GM19324 (cell line): Measurements from ENCODE around the gene CNNM1.

Source experiments
- ATAC-seq: cut with Tn5 transposase; IDR thresholded peaks from one replicate; pipeline ENCODE4 v1.9.1; 2021; ENCODE audit warnings: mild to moderate bottlenecking, moderate library complexity; ENCODE audit not compliant: unreplicated experiment, low FRiP score

The CNNM1 gene

DNA sequence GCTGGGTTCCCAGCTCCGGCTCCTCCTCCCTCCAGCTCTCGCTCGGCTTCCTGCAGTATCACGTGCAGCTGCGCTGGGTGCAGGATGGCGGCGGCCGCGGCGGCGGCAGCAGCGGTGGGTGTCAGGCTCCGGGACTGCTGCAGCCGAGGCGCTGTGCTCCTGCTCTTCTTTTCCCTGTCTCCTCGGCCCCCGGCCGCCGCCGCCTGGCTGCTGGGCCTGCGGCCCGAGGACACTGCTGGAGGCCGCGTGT lies at the start of gene CNNM1:
CNNM1 (plus strand) TSS at position 53 of the 250 bp plus-strand sequence; CDS start at position 85, 32 bp downstream.
- ATAC-seq, result no peak

GRCh38 chr10:99279626-99280111 lies 49.5 kb upstream of the CNNM1 start:
- no peak for ATAC-seq

DNA sequence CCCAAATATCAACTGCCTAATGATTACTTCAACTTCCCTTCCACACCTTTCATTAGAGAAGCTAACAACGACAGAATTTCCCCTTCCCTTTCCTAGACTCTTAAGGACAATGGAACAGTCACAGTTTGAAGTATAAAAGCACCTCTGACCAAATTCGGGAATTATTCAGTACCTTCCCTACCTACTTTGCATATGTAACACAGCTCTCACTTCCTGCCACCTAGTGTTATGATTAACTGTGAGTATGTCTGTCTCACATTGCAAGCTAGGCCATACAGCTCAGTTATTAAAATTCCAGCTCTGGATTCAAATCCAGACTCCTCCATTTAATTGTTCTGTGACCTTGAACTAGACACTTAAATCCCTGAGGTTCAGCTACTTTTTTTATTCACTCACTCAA lies 48.7 kb upstream of the CNNM1 start:
- ATAC-seq, result no peak

DNA sequence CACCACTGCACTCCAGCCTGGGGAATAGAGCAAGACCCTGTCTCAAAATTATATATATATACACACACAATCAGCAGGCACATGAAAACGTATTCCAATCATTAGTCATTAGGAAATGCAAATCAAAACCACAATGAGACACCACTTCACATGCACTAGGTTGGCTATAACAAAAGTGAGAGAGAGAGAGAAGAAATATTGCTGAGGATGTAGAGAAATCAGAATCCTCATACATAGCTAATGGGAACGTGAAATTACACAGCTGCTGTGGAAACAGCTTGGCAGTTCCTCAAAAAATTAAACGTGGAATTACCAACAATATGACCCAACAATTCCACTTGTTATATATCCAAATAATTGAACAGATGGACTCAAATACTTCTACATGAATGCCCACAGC lies 43.3 kb upstream of the CNNM1 start:
- ATAC-seq, result no peak

DNA sequence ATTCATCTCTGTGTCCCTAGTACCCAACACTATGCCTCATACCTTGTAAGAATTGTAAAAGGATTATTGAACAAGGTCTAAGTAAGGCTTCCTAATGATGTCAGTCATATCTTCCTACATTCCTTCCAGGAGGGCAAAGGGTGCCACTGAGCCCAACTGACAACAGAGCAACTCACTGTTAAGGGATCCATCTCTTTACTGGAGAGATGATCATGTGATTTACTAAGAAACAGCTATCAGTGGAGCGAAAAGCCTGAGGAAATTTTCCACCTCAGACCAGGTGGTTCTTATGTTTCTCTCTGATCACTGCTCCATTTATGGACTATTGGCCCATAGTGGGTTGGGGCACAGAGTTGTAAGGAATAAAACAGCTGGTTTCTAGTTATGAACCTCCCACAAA lies 38.9 kb upstream of the CNNM1 start:
- no peak for ATAC-seq

DNA sequence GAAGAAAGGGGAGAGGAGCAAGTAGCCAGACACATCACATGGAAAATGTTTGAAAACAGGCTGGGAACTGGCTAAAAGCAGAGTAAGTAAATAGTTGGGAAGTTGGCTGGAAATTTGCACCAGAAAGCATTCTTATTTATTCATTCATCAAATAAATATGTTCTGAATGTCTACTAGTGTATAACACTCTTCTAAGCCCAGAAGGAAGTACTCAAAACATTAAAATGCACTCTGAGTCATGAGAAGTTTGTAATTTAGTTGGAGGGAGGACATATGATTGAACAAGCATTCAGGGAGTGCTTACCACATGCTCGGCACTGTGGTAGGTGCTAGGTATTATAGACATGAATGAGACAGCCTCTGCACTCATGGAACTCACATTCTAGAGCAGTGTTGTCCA lies 37.0 kb upstream of the CNNM1 start:
- ATAC-seq, result no peak

DNA sequence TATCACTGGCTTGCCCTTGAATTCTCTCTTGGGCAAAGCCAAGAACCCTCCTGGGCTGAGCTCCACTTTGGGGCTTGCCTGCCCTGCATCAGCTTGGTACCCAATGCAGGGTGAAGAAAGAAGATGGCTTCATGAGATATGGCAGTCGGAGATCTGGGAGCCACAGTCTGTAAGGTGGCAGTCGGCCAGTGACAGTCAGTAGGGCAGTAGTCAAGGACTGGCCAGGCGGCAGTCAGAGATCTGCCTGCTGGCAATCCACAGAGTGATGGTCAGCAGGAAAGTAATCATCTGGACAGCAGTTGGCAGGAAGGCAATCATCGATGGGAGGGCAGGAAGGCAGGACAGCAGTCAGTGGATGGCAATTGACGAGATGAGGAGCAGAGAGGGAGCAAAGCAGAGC lies 32.6 kb upstream of the CNNM1 start:
- no peak for ATAC-seq

DNA sequence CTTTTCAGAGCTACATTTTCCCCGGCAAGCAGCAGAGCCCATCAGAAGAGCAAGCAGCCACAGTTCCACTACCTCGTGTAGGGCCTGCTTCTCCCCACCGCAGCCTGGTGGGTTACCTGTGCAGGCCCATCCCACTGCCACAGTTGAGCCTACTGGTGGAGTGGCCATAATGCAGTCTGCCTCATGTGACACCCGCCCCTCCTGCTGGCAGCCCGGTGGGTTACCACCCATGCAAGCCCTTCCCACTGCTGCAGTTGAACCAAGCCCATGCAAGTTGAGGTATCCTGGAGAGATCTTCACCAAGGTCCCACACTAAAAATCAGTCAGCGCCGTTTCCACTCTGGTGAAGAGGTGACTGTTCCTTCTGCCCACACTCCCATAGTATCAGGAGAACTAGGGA lies 32.1 kb upstream of the CNNM1 start:
- no peak for ATAC-seq

DNA sequence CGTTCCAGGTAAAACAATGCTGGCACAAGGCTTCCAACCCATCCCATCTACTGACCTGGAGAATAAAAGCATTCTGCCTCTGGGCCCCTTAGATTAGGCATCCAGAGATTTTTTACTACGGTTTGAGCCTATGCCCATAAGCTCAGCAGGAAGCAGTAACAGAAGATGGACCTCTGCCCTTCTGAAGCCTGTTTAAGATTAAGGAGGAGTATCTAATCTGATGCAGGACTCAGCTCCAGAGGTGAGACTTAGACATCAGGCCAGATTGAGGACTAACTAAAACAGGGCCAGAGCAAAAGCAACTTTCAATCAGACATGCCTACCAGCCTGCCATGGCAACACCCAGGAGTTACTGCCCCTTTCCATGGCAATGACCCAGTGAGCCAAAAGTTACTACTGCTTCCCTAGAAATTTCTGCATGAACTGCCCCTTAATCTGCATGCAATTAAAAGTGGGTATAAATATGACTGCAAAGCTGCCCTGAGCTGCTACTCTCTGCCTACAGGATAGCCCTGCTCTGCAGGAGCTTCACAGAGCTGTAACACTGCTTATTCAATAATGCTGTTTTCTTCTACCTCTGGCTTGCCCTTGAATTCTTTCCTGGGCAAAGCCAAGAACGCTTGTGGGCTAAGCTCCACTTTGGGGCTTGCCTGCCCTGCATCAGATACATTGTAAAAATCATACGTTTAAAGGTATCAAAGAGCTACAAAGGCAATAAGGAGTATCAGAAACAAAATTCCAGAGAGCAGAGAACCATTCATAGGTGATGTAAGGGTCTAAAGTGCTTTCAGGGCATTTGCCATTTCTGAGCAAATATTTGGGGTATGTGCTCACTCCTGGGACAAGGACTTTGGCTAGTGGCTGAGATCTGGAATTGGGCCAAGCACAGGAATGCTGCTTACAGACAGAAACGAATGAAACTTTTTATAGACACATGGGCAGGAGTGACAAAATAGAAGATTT lies 25.0 kb upstream of the CNNM1 start:
- no peak for ATAC-seq

- ATAC-seq, result no peak
Measured at GRCh38 chr10:99304862-99305229, 24.3 kb upstream of the CNNM1 start.

DNA sequence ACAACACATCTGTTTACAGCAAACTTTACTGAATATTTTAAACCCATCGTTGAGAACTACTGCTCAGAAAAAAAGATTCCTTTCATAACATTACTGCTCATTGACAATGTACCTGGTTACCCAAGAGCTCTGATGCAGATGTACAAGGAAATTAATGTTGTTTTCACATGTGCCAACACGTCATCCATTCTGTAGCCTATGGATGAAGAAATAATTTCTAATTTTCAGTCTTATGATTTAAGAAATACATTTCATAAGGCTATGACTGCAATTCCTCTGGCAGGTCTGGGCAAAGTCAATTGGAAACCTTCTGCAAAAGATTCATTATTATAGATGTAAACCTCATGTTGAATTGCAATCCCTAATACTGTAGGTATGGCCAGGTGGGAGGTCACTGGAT lies 16.7 kb upstream of the CNNM1 start:
- no peak for ATAC-seq

- ATAC-seq, result no peak
Measured at GRCh38 chr10:99315853-99316252, 13.3 kb upstream of the CNNM1 start.

- no peak for ATAC-seq
Measured at GRCh38 chr10:99316374-99316773, 12.8 kb upstream of the CNNM1 start.

- ATAC-seq, result no peak
Measured at GRCh38 chr10:99318048-99318447, 11.1 kb upstream of the CNNM1 start.

GRCh38 chr10:99318475-99318874 lies 10.7 kb upstream of the CNNM1 start:
- no peak for ATAC-seq

GRCh38 chr10:99325281-99325680 lies 3.9 kb upstream of the CNNM1 start:
- no peak for ATAC-seq

GRCh38 chr10:99326871-99327270 lies 2.3 kb upstream of the CNNM1 start:
- no peak for ATAC-seq

DNA sequence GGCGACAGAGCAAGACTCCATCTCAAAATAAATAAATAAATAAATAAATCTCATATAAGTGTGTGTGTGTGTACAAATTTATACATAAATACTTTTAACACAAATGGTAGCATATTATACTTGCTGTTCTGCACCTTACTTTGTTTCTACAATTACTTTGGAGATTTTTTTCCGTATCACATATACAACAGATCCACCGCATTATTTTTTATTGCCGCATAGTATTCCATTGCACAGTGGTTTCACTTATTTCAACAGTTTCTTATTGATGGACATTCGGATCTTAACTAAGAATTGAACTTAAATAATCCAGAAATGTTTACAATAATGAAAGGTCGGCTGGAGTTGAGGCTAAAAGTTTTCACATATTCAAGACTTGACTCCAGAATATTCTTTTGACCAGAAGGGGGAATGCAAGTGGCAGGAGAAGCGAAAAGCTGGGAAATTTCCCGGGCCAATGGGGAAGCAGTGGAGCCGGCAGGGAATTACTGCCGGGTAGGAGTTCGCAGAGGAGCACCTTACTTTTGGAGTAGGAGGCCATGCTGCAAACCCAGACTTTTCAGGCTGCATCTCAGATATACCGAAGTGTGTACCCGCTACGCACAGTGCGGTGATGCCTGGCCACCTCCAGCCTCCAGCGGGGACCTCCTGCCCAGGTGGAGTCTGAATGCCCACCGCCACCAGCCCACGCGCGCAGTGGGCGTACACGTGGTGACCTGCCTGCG lies 415 bp upstream of the CNNM1 start:
- ATAC-seq, result no peak

GRCh38 chr10:99329554-99330346 lies 594 bp downstream of the CNNM1 start:
- no peak for ATAC-seq

- no peak for ATAC-seq
Measured at GRCh38 chr10:99330347-99330924, 1.3 kb downstream of the CNNM1 start.
